Kidney epithelial cell (primary cell): ENCODE results near the gene SV2B. TPM values are rescaled to one million over a fixed set of nuclear protein-coding genes. Genes with fewer than 3 reads are reported as not detected.

Experiments
- DNase-seq: peaks from one replicate; pipeline ENCODE4 v3.0.0-alpha.2; 2010; ENCODE audit warnings: low read depth
- H3K27me3 ChIP-seq: 2 replicates; pipeline ENCODE4 v1.6.0; 2011; ENCODE audit warnings: low read length; ENCODE audit not compliant: control insufficient read depth, insufficient read depth
- H3K36me3 ChIP-seq: 2 replicates; pipeline ENCODE4 v1.5.1; 2011; ENCODE audit warnings: low read length; ENCODE audit not compliant: control insufficient read depth, insufficient read depth
- H3K4me3 ChIP-seq: 2 replicates; pipeline ENCODE4 v1.5.1; 2011; ENCODE audit warnings: low read depth, mild to moderate bottlenecking, control low read depth, low read length
- CTCF ChIP-seq: IDR thresholded peaks from 2 replicates; pipeline ENCODE4 v1.5.1; 2011; ENCODE audit warnings: mild to moderate bottlenecking, moderate library complexity, low read length, control low read depth, inconsistent platforms; ENCODE audit not compliant: insufficient read depth, poor library complexity, severe bottlenecking
- total RNA-seq: library from RNA; depleted of rRNA; stranded (reverse); fragments of >200 nt; gene quantifications from 2 replicates; pipeline ENCODE4 v1.2.3, GENCODE V29; 2015

Gene SV2B
- total RNA-seq, 1 donor from 2014 or later: 1.8 TPM

DNA sequence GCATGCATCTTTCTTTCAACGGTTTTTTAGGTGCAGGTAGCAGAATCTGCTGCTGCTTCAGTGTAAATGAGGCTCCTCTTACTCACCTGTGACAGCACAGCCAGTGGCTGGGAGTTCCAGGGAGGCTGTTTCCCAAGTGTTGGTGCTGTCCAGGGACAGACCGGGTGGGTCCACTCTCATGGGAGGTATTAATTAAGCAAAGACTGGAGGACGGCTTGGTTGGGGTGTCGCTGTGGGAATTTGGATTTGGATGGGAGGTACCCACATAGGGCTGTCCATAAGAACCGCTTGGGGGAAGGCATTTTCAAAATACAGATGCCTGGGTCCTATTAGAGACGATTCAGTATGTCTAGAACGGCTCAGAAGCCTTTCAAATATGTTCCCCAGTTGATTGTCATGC lies 42.9 kb downstream of the SV2B start:
- no peak overlapping the region for H3K4me3 ChIP-seq
- no peaks in the 10 kb centered on the region for H3K27me3 ChIP-seq
- H3K36me3 ChIP-seq: no peaks in the 10 kb centered on the region
- TF ChIP-seq CTCF: no peak
- DNase-seq: no peak

DNA sequence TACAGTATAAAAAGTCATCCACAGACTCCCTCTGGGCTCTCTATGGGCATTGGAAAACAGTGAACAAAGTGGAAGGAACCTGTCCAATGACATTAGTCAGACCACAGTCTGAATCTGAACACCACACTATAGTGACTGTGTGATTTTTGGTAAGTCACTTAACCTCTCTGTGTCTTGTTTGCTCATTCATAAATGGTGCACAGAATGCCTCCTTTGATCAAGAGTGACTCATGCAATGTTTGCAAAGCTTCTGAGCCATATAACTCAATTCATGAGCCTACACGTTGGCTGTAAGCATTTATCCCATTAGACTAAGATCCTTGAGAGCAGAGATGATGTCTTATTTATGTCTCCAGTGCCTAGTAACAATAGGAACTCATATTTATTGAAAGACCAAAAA lies 46.7 kb downstream of the SV2B start:
- no peak for DNase-seq
- H3K4me3 ChIP-seq: no peak overlapping the region
- H3K27me3 ChIP-seq: no peaks in the 10 kb centered on the region
- no peaks in the 10 kb centered on the region for H3K36me3 ChIP-seq
- TF ChIP-seq CTCF: no peak

DNA sequence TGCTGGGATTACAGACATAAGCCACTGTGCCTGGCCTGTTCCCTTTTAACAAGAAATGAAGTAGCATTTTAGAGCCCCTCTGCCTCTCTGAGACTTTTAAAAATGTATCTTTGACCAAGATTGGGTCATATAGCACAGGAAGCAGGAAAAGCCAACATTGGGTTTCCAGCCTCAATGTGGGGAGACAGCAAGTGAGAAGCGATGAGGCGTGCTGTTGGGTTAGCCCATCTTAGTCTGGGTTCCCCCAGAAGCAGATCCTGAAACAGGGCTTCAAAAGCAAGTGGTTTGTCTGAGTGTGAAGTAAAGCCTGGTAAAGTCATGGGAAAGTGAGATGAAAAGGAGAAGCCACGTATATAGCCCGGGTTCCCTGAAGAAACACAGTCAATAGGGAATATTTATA lies 48.2 kb downstream of the SV2B start:
- no peak for DNase-seq
- H3K36me3 ChIP-seq: no peaks in the 10 kb centered on the region
- no peak for TF ChIP-seq CTCF
- H3K4me3 ChIP-seq: no peak overlapping the region
- no peaks in the 10 kb centered on the region for H3K27me3 ChIP-seq

DNA sequence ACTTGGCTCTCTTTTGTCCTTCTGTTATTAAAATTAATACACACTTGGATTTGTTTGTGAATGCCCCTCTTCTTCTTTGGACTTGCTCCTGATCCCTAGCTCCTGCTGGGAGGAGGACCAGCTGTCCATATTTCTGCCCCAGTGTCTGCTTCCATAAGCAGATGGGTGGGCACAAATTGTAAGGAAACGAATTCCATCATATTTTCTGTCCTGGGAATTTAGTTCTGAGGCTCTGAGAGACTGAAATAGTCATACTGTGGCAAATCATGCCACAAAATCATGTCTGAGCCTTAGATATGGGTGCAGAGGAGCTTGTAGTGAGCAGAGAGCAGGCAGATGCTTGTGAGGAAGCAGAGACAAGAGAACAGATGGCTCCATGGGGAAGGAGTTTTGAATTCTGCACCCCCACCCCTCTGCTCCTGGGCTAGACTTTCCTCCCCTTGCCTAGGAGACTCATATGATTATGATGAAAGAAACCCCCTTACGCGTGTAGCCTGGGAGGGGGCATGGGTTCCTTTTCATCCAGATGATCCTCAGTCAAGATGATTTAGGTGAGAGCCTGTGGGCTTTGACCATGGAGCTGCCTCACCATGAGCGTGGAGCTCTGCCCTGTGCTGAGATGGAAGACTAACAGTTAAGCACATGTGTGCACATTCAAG lies 50.6 kb downstream of the SV2B start:
- TF ChIP-seq CTCF: no peak
- H3K27me3 ChIP-seq: no peaks in the 10 kb centered on the region
- no peaks in the 10 kb centered on the region for H3K36me3 ChIP-seq
- no peak overlapping the region for H3K4me3 ChIP-seq
- no peak for DNase-seq

GRCh38 chr15:91151781-91152563 lies 51.9 kb downstream of the SV2B start:
- H3K27me3 ChIP-seq: no peaks in the 10 kb centered on the region
- TF ChIP-seq CTCF: no peak
- H3K36me3 ChIP-seq: no peaks in the 10 kb centered on the region
- DNase-seq: no peak
- no peak overlapping the region for H3K4me3 ChIP-seq
